ENCODE measurements around the gene HHAT. TPM values are rescaled to one million over a fixed set of nuclear protein-coding genes. Genes with fewer than 3 reads are reported as not detected.

Gene HHAT
- total and polyA plus RNA-seq, 2 of the 13 experiments (the other 11 are each of a cell fraction or from before 2014, with no cell fraction given) = 2.6 to 4.9 TPM

DNA sequence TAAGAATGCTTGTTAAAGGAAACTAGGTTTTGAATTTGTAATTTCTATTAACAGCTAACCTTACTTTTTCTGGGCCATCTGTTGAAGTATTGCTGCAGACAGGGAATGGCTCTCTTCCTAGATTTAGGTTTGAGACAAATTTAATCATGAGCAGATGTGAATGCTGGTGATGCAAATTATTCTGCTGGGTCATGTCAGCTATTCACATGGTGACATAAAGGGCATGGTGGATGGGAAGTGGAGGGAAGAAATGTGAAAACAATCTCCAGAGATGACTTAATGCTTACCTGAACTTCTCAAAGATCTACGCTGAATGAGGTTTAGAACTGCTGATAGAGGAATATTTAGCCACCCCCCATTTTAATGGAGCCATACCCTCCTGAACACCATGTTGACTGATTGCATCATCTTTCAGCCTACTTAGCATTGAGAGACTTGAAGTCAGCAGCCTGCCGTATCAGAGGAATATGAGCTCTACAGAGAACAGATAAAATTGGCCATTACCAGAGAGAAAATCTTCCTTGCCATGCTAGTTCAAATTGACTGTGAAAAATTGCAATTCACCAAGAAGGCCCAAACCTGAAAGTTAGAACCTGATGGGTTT is 138.8 kb downstream of the HHAT start:
- H4K20me1 ChIP-seq (ENCODE audit: insufficient read depth, low read length) = no peaks in the 10 kb centered on the region
- 0 out of 2 replicates have a peak, but pooled peaks have one; percentile 31 for TF ChIP-seq ATF7 (IDR thresholded peaks at IDR 0.05)
- TF ChIP-seq ATF7 (CRISPR knock-in tag; IDR thresholded peaks at IDR 0.05) = no peak
- TF ChIP-seq, protein P1, sequence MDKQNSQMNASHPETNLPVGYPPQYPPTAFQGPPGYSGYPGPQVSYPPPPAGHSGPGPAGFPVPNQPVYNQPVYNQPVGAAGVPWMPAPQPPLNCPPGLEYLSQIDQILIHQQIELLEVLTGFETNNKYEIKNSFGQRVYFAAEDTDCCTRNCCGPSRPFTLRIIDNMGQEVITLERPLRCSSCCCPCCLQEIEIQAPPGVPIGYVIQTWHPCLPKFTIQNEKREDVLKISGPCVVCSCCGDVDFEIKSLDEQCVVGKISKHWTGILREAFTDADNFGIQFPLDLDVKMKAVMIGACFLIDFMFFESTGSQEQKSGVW (CRISPR knock-in tag; IDR thresholded peaks at IDR 0.05; ENCODE audit: borderline replicate concordance) = no peak
- TF ChIP-seq CEBPB (IDR thresholded peaks at IDR 0.05; ENCODE audit: borderline replicate concordance, low read depth, low read length) = peak; percentile 35; the same call in 1 of the 2 replicates
- H3K27me3 ChIP-seq (ENCODE audit: control insufficient read depth in 1 of 2, insufficient read depth in 2 of 2, low read length in 2 of 2) = no peaks in the 10 kb centered on the region
- in situ Hi-C loops (cut with HindIII; ENCODE audit: extremely low pct_ligation_motif_present, low pct_unique_long_range_greater_than_20kb) (no loop called here), intact Hi-C loops (cut with micrococcal nuclease; ENCODE audit: unreplicated experiment) (no loop called here)
- no peaks in the 10 kb centered on the region for H3K36me3 ChIP-seq (replicated peaks in 1 of 2; ENCODE audit: control insufficient read depth in 1 of 2, insufficient read depth in 2 of 2, low read length in 2 of 2)
- H3K4me1 ChIP-seq (ENCODE audit: insufficient read depth, low read length) = no peaks in the 10 kb centered on the region
- no peaks in the 10 kb centered on the region for H3K9me3 ChIP-seq (ENCODE audit: low read length)
- no peaks in the 10 kb centered on the region for H3K79me2 ChIP-seq (ENCODE audit: insufficient read depth, low read length)
- no peak for DNase-seq (ENCODE audit: low spot score)
- BruUV-seq (replicated peaks) = no TSS peak
- no peak for ATAC-seq
- no peak overlapping the region for H3K27ac ChIP-seq (ENCODE audit: extremely low read length, insufficient read depth, low read length)
- H3K4me3 ChIP-seq (replicated peaks in 1 of 3; ENCODE audit: insufficient read depth in 1 of 3, low read depth in 2 of 3, low read length in 3 of 3) = no peak overlapping the region
- ChIA-PET CTCF (ENCODE audit: low intra/inter-chr PET ratio, low total read pairs) (no interaction called here), POLR2A (no interaction called here)
- H3K9ac ChIP-seq (ENCODE audit: insufficient read depth, low read depth, low read length) = no peak overlapping the region
- H2AFZ ChIP-seq (ENCODE audit: low read length) = no peak overlapping the region
- WGBS (ENCODE audit: low lambda C conversion rate) = 92% methylated on average over 2 of the region's 2 CpGs
- H3K4me2 ChIP-seq (ENCODE audit: low read depth, low read length) = no peak overlapping the region
- FAIRE-seq = no peak

DNA sequence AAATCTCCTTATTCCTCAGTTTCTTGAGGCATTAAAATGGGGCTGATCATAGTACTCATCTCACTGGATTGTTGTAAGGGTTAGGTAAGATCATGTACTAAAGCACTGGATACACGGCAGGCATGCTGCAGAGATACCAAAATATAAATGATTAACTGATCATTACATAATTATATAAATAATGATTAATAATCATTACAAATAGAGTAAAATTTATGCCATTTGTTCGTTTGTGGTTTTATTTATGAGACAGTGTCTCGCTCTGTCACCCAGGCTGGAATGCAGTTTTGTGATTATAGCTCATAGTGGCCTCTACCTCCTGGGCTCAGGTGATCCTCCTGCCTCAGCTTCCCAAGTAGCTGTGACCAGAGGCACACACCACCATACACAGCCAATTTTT is 140.7 kb downstream of the HHAT start:
- BruUV-seq (replicated peaks) = no TSS peak
- ChIA-PET POLR2A (no interaction called here), CTCF (ENCODE audit: low intra/inter-chr PET ratio, low total read pairs) (no interaction called here)
- no peaks in the 10 kb centered on the region for H3K36me3 ChIP-seq (replicated peaks in 1 of 2; ENCODE audit: control insufficient read depth in 1 of 2, insufficient read depth in 2 of 2, low read length in 2 of 2)
- no peak overlapping the region for H2AFZ ChIP-seq (ENCODE audit: low read length)
- WGBS (ENCODE audit: low lambda C conversion rate) = 53% methylated on average over 3 of the region's 3 CpGs
- in situ Hi-C loops (cut with HindIII; ENCODE audit: extremely low pct_ligation_motif_present, low pct_unique_long_range_greater_than_20kb) = no loop called here
- FAIRE-seq (no peak), DNase-seq (ENCODE audit: low spot score) (no peak), ATAC-seq (no peak)
- no peaks in the 10 kb centered on the region for H3K27me3 ChIP-seq (ENCODE audit: control insufficient read depth in 1 of 2, insufficient read depth in 2 of 2, low read length in 2 of 2)
- intact Hi-C loops (cut with micrococcal nuclease; ENCODE audit: unreplicated experiment) = no loop called here
- H3K9ac ChIP-seq (ENCODE audit: insufficient read depth, low read depth, low read length) = no peak overlapping the region
- TF ChIP-seq NPAS2 (CRISPR knock-in tag; IDR thresholded peaks at IDR 0.05; ENCODE audit: borderline replicate concordance) (no peak), IKZF4 (CRISPR knock-in tag; IDR thresholded peaks at IDR 0.05; ENCODE audit: borderline replicate concordance, low read depth, not compliant biosample characterization) (no peak), ELF4 (CRISPR knock-in tag; IDR thresholded peaks at IDR 0.05; ENCODE audit: borderline replicate concordance) (no peak), ZSCAN29 (CRISPR knock-in tag; conservative IDR thresholded peaks at IDR 0.05) (no peak), ZNF335 (CRISPR knock-in tag; IDR thresholded peaks at IDR 0.05) (no peak), ZNF672 (CRISPR knock-in tag; IDR thresholded peaks at IDR 0.05) (no peak), MLLT10 (CRISPR knock-in tag; IDR thresholded peaks at IDR 0.05) (no peak), ZNF331 (CRISPR knock-in tag; IDR thresholded peaks at IDR 0.05) (no peak), HDAC2 (CRISPR knock-in tag; IDR thresholded peaks at IDR 0.05) (no peak), SALL2 (CRISPR knock-in tag; IDR thresholded peaks at IDR 0.05) (no peak), MBD4 (IDR thresholded peaks at IDR 0.05; ENCODE audit: borderline replicate concordance, low read length) (no peak), ZNF644 (CRISPR knock-in tag; IDR thresholded peaks at IDR 0.05; ENCODE audit: low read depth) (no peak), ZFX (CRISPR knock-in tag; IDR thresholded peaks at IDR 0.05; ENCODE audit: low read depth) (no peak)
- TF ChIP-seq, protein P2, sequence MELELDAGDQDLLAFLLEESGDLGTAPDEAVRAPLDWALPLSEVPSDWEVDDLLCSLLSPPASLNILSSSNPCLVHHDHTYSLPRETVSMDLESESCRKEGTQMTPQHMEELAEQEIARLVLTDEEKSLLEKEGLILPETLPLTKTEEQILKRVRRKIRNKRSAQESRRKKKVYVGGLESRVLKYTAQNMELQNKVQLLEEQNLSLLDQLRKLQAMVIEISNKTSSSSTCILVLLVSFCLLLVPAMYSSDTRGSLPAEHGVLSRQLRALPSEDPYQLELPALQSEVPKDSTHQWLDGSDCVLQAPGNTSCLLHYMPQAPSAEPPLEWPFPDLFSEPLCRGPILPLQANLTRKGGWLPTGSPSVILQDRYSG (CRISPR knock-in tag; IDR thresholded peaks at IDR 0.05) = no peak
- TF ChIP-seq, protein P3, sequence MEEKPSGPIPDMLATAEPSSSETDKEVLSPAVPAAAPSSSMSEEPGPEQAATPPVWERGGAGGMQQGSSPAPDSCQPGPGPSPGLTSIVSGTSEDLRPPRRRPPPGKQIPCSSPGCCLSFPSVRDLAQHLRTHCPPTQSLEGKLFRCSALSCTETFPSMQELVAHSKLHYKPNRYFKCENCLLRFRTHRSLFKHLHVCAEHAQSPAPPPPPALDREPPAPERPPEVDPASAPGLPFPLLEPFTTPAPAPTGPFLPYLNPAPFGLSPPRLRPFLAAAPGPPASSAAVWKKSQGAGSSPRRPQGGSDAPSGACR (CRISPR knock-in tag; IDR thresholded peaks at IDR 0.05) = no peak
- no peak overlapping the region for H3K27ac ChIP-seq (ENCODE audit: extremely low read length, insufficient read depth, low read length)
- no peaks in the 10 kb centered on the region for H3K9me3 ChIP-seq (ENCODE audit: low read length)
- no peaks in the 10 kb centered on the region for H3K79me2 ChIP-seq (ENCODE audit: insufficient read depth, low read length)
- no peaks in the 10 kb centered on the region for H3K4me1 ChIP-seq (ENCODE audit: insufficient read depth, low read length)
- no peak overlapping the region for H3K4me3 ChIP-seq (replicated peaks in 1 of 3; ENCODE audit: insufficient read depth in 1 of 3, low read depth in 2 of 3, low read length in 3 of 3)
- no peak overlapping the region for H3K4me2 ChIP-seq (ENCODE audit: low read depth, low read length)
- no peaks in the 10 kb centered on the region for H4K20me1 ChIP-seq (ENCODE audit: insufficient read depth, low read length)
